CD4-positive, CD25-positive, alpha-beta regulatory T cell (primary cell): ENCODE data around the gene TANC1. TPM values are rescaled to one million over a fixed set of nuclear protein-coding genes. Genes with fewer than 3 reads are reported as not detected.
A peak's percentile ranks its signal among the peaks of the same experiment; 100 is the strongest.

Experiments
- ATAC-seq, 2 donors: fragments of 150-1000 bp; cut with Tn5 transposase; one replicate each; pipeline ENCODE4 v1.10.0; 2021; ENCODE audit warnings: low read depth in 2 of 2, moderate number of reproducible peaks in 2 of 2, moderate library complexity in 1 of 2
- DNase-seq, 3 donors: peaks; one replicate each; pipeline versions ENCODE4 v3.0.0 to v3.0.0-alpha.2; 2012 to 2022; ENCODE audit warnings: mixed read lengths in 1 of 3
- H3K27ac ChIP-seq: one replicate; pipeline ENCODE4 v1.7.0; 2013; ENCODE audit warnings: mild to moderate bottlenecking, low read length; ENCODE audit not compliant: insufficient read depth, poor library complexity, severe bottlenecking
- H3K27me3 ChIP-seq: one replicate; pipeline ENCODE4 v1.7.0; 2013; ENCODE audit warnings: low read length; ENCODE audit not compliant: control insufficient read depth, insufficient read depth
- H3K36me3 ChIP-seq: one replicate; pipeline ENCODE4 v1.7.0; 2013; ENCODE audit warnings: mild to moderate bottlenecking, low read length, moderate library complexity; ENCODE audit not compliant: control insufficient read depth, insufficient read depth
- H3K4me1 ChIP-seq: 2 replicates; pipeline ENCODE4 v1.7.0; 2013; ENCODE audit warnings: mild to moderate bottlenecking, low read length; ENCODE audit not compliant: insufficient read depth, control insufficient read depth, poor library complexity, severe bottlenecking
- H3K4me3 ChIP-seq: one replicate; pipeline ENCODE4 v1.7.0; 2013; ENCODE audit warnings: low read depth, mild to moderate bottlenecking, low read length, moderate library complexity
- H3K9me3 ChIP-seq, 2 experiments: 1 replicate in 1 of 2; 2 replicates in 1 of 2; pipeline ENCODE4 v1.7.0; 2013; ENCODE audit warnings: low read length in 2 of 2, mild to moderate bottlenecking in 1 of 2, moderate library complexity in 1 of 2; ENCODE audit not compliant: control insufficient read depth in 2 of 2
- H3K27ac Mint-ChIP-seq, 3 donors: one replicate each; pipeline ENCODE4 v1.8.0; 2020 to 2022; ENCODE audit warnings: mild to moderate bottlenecking in 3 of 3, mixed read lengths in 3 of 3, moderate library complexity in 2 of 3
- H3K27me3 Mint-ChIP-seq: one replicate; pipeline ENCODE4 v1.8.0; 2022; ENCODE audit warnings: mild to moderate bottlenecking, mixed read lengths
- H3K36me3 Mint-ChIP-seq: one replicate; pipeline ENCODE4 v1.8.0; 2020; ENCODE audit warnings: mixed read lengths
- H3K4me1 Mint-ChIP-seq, 4 donors: one replicate each; pipeline ENCODE4 v1.8.0; 2020 to 2022; ENCODE audit warnings: mixed read lengths in 4 of 4, mild to moderate bottlenecking in 1 of 4
- H3K4me3 Mint-ChIP-seq, 4 donors: one replicate each; pipeline ENCODE4 v1.8.0; 2020 to 2022; ENCODE audit warnings: mild to moderate bottlenecking in 4 of 4, mixed read lengths in 4 of 4, moderate library complexity in 3 of 4
- H3K9me3 Mint-ChIP-seq, 7 donors: one replicate each; pipeline ENCODE4 v1.8.0; 2020 to 2022; ENCODE audit warnings: mixed read lengths in 7 of 7, mild to moderate bottlenecking in 3 of 7, moderate library complexity in 2 of 7
- polyA plus RNA-seq, 4 donors: library from polyadenylated mRNA; unstranded; fragments of 300-500 nt; fragmentation: Illumina TruSeq; gene quantifications; one replicate each; pipeline ENCODE4 v1.2.3, GENCODE V29; 2021
- total RNA-seq: library from RNA; stranded (reverse); gene quantifications from one replicate; pipeline ENCODE4 v1.2.3, GENCODE V29; 2022

TANC1 gene
- total and polyA plus RNA-seq, 5 donors from 2014 or later: 0.06 to 0.07 TPM; not detected in 3

- no peak overlapping the region for H3K27ac Mint-ChIP-seq
- no peak overlapping the region for H3K4me3 ChIP-seq
- no peaks in the 10 kb centered on the region for H3K36me3 ChIP-seq
- H3K27me3 Mint-ChIP-seq: no peaks in the 10 kb centered on the region
- H3K4me3 Mint-ChIP-seq: no peak overlapping the region
- no peak overlapping the region for H3K27ac ChIP-seq
- no peaks in the 10 kb centered on the region for H3K4me1 ChIP-seq
- peaks cover 0 to 2% (median 0%) of the 10 kb centered on the region in 7 donors for H3K9me3 Mint-ChIP-seq
- H3K27me3 ChIP-seq: no peaks in the 10 kb centered on the region
- no peak for ATAC-seq
- H3K36me3 Mint-ChIP-seq: peaks cover 23% of the 10 kb centered on the region
- H3K4me1 Mint-ChIP-seq: peaks cover 0 to 1% (median 0%) of the 10 kb centered on the region in 4 donors
- no peak for DNase-seq
- H3K9me3 ChIP-seq: peaks cover 0 to 5% of the 10 kb centered on the region in 2 experiments
Observed at GRCh38 chr2:159251296-159252173, 283.1 kb downstream of the TANC1 start.

GRCh38 chr2:159252905-159253304 lies 284.5 kb downstream of the TANC1 start:
- no peaks in the 10 kb centered on the region for H3K9me3 Mint-ChIP-seq
- Histone ChIP-seq H3K36me3 (no peaks in the 10 kb centered on the region), H3K27ac (no peak overlapping the region), H3K4me1 (no peaks in the 10 kb centered on the region), H3K9me3 (no peaks in the 10 kb centered on the region), H3K4me3 (no peak overlapping the region), H3K27me3 (no peaks in the 10 kb centered on the region)
- H3K4me1 Mint-ChIP-seq: no peaks in the 10 kb centered on the region
- no peak for DNase-seq
- H3K36me3 Mint-ChIP-seq: peaks cover 13% of the 10 kb centered on the region
- no peaks in the 10 kb centered on the region for H3K27me3 Mint-ChIP-seq
- no peak for ATAC-seq
- no peak overlapping the region for H3K27ac Mint-ChIP-seq
- no peak overlapping the region for H3K4me3 Mint-ChIP-seq

GRCh38 chr2:159256159-159256558 lies 287.7 kb downstream of the TANC1 start:
- H3K27ac Mint-ChIP-seq: no peak overlapping the region
- no peak overlapping the region for H3K4me3 Mint-ChIP-seq
- no peaks in the 10 kb centered on the region for H3K36me3 ChIP-seq
- H3K9me3 Mint-ChIP-seq: no peaks in the 10 kb centered on the region
- H3K4me3 ChIP-seq: no peak overlapping the region
- ATAC-seq (no peak), DNase-seq (no peak)
- peaks cover 10% of the 10 kb centered on the region for H3K36me3 Mint-ChIP-seq
- H3K4me1 Mint-ChIP-seq: no peaks in the 10 kb centered on the region
- H3K9me3 ChIP-seq: no peaks in the 10 kb centered on the region
- no peak overlapping the region for H3K27ac ChIP-seq
- no peaks in the 10 kb centered on the region for H3K27me3 Mint-ChIP-seq
- H3K27me3 ChIP-seq: no peaks in the 10 kb centered on the region
- no peaks in the 10 kb centered on the region for H3K4me1 ChIP-seq

GRCh38 chr2:159262226-159262625 lies 293.8 kb downstream of the TANC1 start:
- no peak for ATAC-seq
- Histone ChIP-seq H3K27ac (no peak overlapping the region), H3K4me3 (no peak overlapping the region), H3K9me3 (no peaks in the 10 kb centered on the region), H3K27me3 (no peaks in the 10 kb centered on the region), H3K36me3 (no peaks in the 10 kb centered on the region), H3K4me1 (no peaks in the 10 kb centered on the region)
- no peak for DNase-seq
- Mint-ChIP-seq H3K4me1 (no peaks in the 10 kb centered on the region), H3K9me3 (no peaks in the 10 kb centered on the region), H3K36me3 (peaks cover 3% of the 10 kb centered on the region), H3K27ac (peak overlapping the region in 1 of 3 donors; percentile 18), H3K27me3 (no peaks in the 10 kb centered on the region), H3K4me3 (no peak overlapping the region)

- H3K27me3 Mint-ChIP-seq: no peaks in the 10 kb centered on the region
- H3K27ac Mint-ChIP-seq: no peak overlapping the region
- H3K36me3 Mint-ChIP-seq: peaks cover 7% of the 10 kb centered on the region
- H3K27me3 ChIP-seq: no peaks in the 10 kb centered on the region
- no peak overlapping the region for H3K4me3 Mint-ChIP-seq
- no peak overlapping the region for H3K4me3 ChIP-seq
- no peaks in the 10 kb centered on the region for H3K9me3 Mint-ChIP-seq
- DNase-seq (no peak), ATAC-seq (no peak)
- H3K4me1 ChIP-seq: no peaks in the 10 kb centered on the region
- H3K4me1 Mint-ChIP-seq: peaks cover 0 to 5% (median 0%) of the 10 kb centered on the region in 4 donors
- H3K36me3 ChIP-seq: no peaks in the 10 kb centered on the region
- no peaks in the 10 kb centered on the region for H3K9me3 ChIP-seq
- H3K27ac ChIP-seq: no peak overlapping the region
Observed at GRCh38 chr2:159262904-159263303, 294.5 kb downstream of the TANC1 start.

- H3K4me3 Mint-ChIP-seq: no peak overlapping the region
- no peak overlapping the region for H3K27ac ChIP-seq
- no peaks in the 10 kb centered on the region for H3K27me3 ChIP-seq
- peaks cover 0 to 5% (median 2%) of the 10 kb centered on the region in 4 donors for H3K4me1 Mint-ChIP-seq
- H3K4me3 ChIP-seq: no peak overlapping the region
- no peaks in the 10 kb centered on the region for H3K9me3 ChIP-seq
- H3K36me3 Mint-ChIP-seq: peaks cover 17% of the 10 kb centered on the region
- H3K4me1 ChIP-seq: no peaks in the 10 kb centered on the region
- no peak for DNase-seq
- H3K27me3 Mint-ChIP-seq: no peaks in the 10 kb centered on the region
- no peaks in the 10 kb centered on the region for H3K36me3 ChIP-seq
- peaks cover 0 to 2% (median 0%) of the 10 kb centered on the region in 7 donors for H3K9me3 Mint-ChIP-seq
- no peak for ATAC-seq
- no peak overlapping the region for H3K27ac Mint-ChIP-seq
Observed at GRCh38 chr2:159265171-159265576, 296.7 kb downstream of the TANC1 start.

GRCh38 chr2:159266554-159266953 lies 298.1 kb downstream of the TANC1 start:
- H3K4me1 Mint-ChIP-seq: peaks cover 0 to 5% (median 2%) of the 10 kb centered on the region in 4 donors
- H3K4me3 ChIP-seq: no peak overlapping the region
- H3K4me3 Mint-ChIP-seq: no peak overlapping the region
- H3K27ac Mint-ChIP-seq: no peak overlapping the region
- ATAC-seq: no peak
- H3K9me3 ChIP-seq: no peaks in the 10 kb centered on the region
- no peaks in the 10 kb centered on the region for H3K27me3 Mint-ChIP-seq
- H3K36me3 ChIP-seq: peaks cover 2% of the 10 kb centered on the region
- H3K36me3 Mint-ChIP-seq: peaks cover 24% of the 10 kb centered on the region
- H3K27me3 ChIP-seq: no peaks in the 10 kb centered on the region
- H3K27ac ChIP-seq: no peak overlapping the region
- DNase-seq: no peak
- peaks cover 0 to 2% (median 0%) of the 10 kb centered on the region in 7 donors for H3K9me3 Mint-ChIP-seq
- no peaks in the 10 kb centered on the region for H3K4me1 ChIP-seq

- H3K36me3 Mint-ChIP-seq: peaks cover 22% of the 10 kb centered on the region
- Histone ChIP-seq H3K4me1 (no peaks in the 10 kb centered on the region), H3K27ac (no peak overlapping the region), H3K36me3 (peaks cover 2% of the 10 kb centered on the region), H3K27me3 (no peaks in the 10 kb centered on the region), H3K4me3 (no peak overlapping the region), H3K9me3 (no peaks in the 10 kb centered on the region)
- peaks cover 0 to 2% (median 0%) of the 10 kb centered on the region in 7 donors for H3K9me3 Mint-ChIP-seq
- no peaks in the 10 kb centered on the region for H3K27me3 Mint-ChIP-seq
- no peak overlapping the region for H3K4me3 Mint-ChIP-seq
- H3K4me1 Mint-ChIP-seq: peaks cover 0 to 5% (median 2%) of the 10 kb centered on the region in 4 donors
- DNase-seq (no peak), ATAC-seq (no peak)
- no peak overlapping the region for H3K27ac Mint-ChIP-seq
Observed at GRCh38 chr2:159267921-159268320, 299.5 kb downstream of the TANC1 start.
